Measurements from ENCODE around the gene VPS39. TPM values are rescaled to one million over a fixed set of nuclear protein-coding genes. Genes with fewer than 3 reads are reported as not detected.
A peak's percentile ranks its signal among the peaks of the same experiment; 100 is the strongest.
"Not testable (repeated sequence)": the region's sequence is repeated elsewhere in the genome, so short reads cannot be mapped to it uniquely, and the experiment has no call there.

Gene VPS39
- 10 to 100 TPM; 76.8 to 82.3 TPM for total RNA-seq

GRCh38 chr15:42207674-42208579 is at the start of gene VPS39:
Gene VPS39, minus strand, starts transcription at chr15:42208304. Its CDS starts 151 bp downstream, at chr15:42208153.
- Mint-ChIP-seq H3K36me3 (ENCODE audit: low read depth) (peaks cover 27% of the 10 kb centered on the region), H3K27me3 (no peaks in the 10 kb centered on the region), H3K4me1 (peaks cover 27% of the 10 kb centered on the region), H3K9me3 (no peaks in the 10 kb centered on the region), H3K4me3 (peak within 1 kb of the TSS; percentile 94), H3K27ac (peak within 1 kb of the TSS; percentile 84)
- CTCF ChIA-PET = no interaction called here
- POLR2A ChIA-PET = interaction anchor here (0.6 to 3.2 kb wide), 16 partner anchors 9 to 434 kb away, joined by 3 to 35 read pairs (median 4); partner anchors contain the start of genes EHD4, GANC, MAPKBP1 and TMEM87A
- DNase-seq = peak; percentile 86

GRCh38 chr15:42253300-42253699 is 45.2 kb upstream of the VPS39 start:
- H3K4me3 Mint-ChIP-seq = no peak overlapping the region
- no peak overlapping the region for H3K27ac Mint-ChIP-seq
- no peaks in the 10 kb centered on the region for H3K4me1 Mint-ChIP-seq
- H3K36me3 Mint-ChIP-seq (ENCODE audit: low read depth) = peaks cover 68% of the 10 kb centered on the region
- POLR2A ChIA-PET = no interaction called here
- no peak for DNase-seq
- peaks cover 18% of the 10 kb centered on the region for H3K9me3 Mint-ChIP-seq
- CTCF ChIA-PET = no interaction called here
- no peaks in the 10 kb centered on the region for H3K27me3 Mint-ChIP-seq

GRCh38 chr15:42240823-42241222 is 32.7 kb upstream of the VPS39 start:
- Mint-ChIP-seq H3K4me3 (no peak overlapping the region), H3K36me3 (ENCODE audit: low read depth) (peaks cover 54% of the 10 kb centered on the region), H3K27me3 (no peaks in the 10 kb centered on the region), H3K4me1 (peaks cover 16% of the 10 kb centered on the region), H3K27ac (no peak overlapping the region), H3K9me3 (no peaks in the 10 kb centered on the region)
- ChIA-PET POLR2A (interaction anchor here (1.7 kb wide), 1 partner anchor 32 kb away, joined by 10 read pairs; the partner anchor contains the start of genes GANC and TMEM87A), CTCF (no interaction called here)
- DNase-seq = no peak

- Mint-ChIP-seq H3K4me1 (peaks cover 16% of the 10 kb centered on the region), H3K27me3 (no peaks in the 10 kb centered on the region), H3K36me3 (ENCODE audit: low read depth) (peaks cover 63% of the 10 kb centered on the region), H3K27ac (no peak overlapping the region), H3K9me3 (no peaks in the 10 kb centered on the region), H3K4me3 (no peak overlapping the region)
- CTCF ChIA-PET = no interaction called here
- DNase-seq = no peak
- POLR2A ChIA-PET = no interaction called here
These were observed 31.6 kb upstream of the VPS39 start for GRCh38 chr15:42239528-42240182.

- H3K27ac Mint-ChIP-seq = no peak overlapping the region
- H3K9me3 Mint-ChIP-seq = no peaks in the 10 kb centered on the region
- no peaks in the 10 kb centered on the region for H3K27me3 Mint-ChIP-seq
- CTCF ChIA-PET = no interaction called here
- no peak for DNase-seq
- H3K4me1 Mint-ChIP-seq = no peaks in the 10 kb centered on the region
- peaks cover 58% of the 10 kb centered on the region for H3K36me3 Mint-ChIP-seq (ENCODE audit: low read depth)
- no peak overlapping the region for H3K4me3 Mint-ChIP-seq
- POLR2A ChIA-PET = no interaction called here
These were observed 25.0 kb upstream of the VPS39 start for GRCh38 chr15:42233107-42233506.

- no peaks in the 10 kb centered on the region for H3K9me3 Mint-ChIP-seq
- ChIA-PET CTCF (no interaction called here), POLR2A (no interaction called here)
- peaks cover 56% of the 10 kb centered on the region for H3K36me3 Mint-ChIP-seq (ENCODE audit: low read depth)
- no peak overlapping the region for H3K4me3 Mint-ChIP-seq
- no peak overlapping the region for H3K27ac Mint-ChIP-seq
- DNase-seq = no peak
- H3K4me1 Mint-ChIP-seq = no peaks in the 10 kb centered on the region
- no peaks in the 10 kb centered on the region for H3K27me3 Mint-ChIP-seq
These were observed 24.5 kb upstream of the VPS39 start for GRCh38 chr15:42232606-42233005.

- DNase-seq = no peak
- H3K27ac Mint-ChIP-seq = no peak overlapping the region
- no peak overlapping the region for H3K4me3 Mint-ChIP-seq
- H3K9me3 Mint-ChIP-seq = no peaks in the 10 kb centered on the region
- H3K27me3 Mint-ChIP-seq = no peaks in the 10 kb centered on the region
- ChIA-PET CTCF (no interaction called here), POLR2A (interaction anchor here (0.7 kb wide), 1 partner anchor 23 kb away, joined by 3 read pairs; the partner anchor contains the start of gene VPS39)
- no peaks in the 10 kb centered on the region for H3K4me1 Mint-ChIP-seq
- peaks cover 51% of the 10 kb centered on the region for H3K36me3 Mint-ChIP-seq (ENCODE audit: low read depth)
These were observed 23.0 kb upstream of the VPS39 start for GRCh38 chr15:42231088-42231487.

- CTCF ChIA-PET, H3K4me1 Mint-ChIP-seq, DNase-seq, H3K27ac Mint-ChIP-seq, H3K4me3 Mint-ChIP-seq, H3K9me3 Mint-ChIP-seq, H3K27me3 Mint-ChIP-seq: not testable (repeated sequence)
- POLR2A ChIA-PET = interaction anchor here (1.6 kb wide), 1 partner anchor 262 kb away, joined by 3 read pairs; the partner anchor contains the start of gene ZNF106
- H3K36me3 Mint-ChIP-seq (ENCODE audit: low read depth) = peaks cover 53% of the 10 kb centered on the region
These were observed 20.9 kb upstream of the VPS39 start for GRCh38 chr15:42228981-42229380.

- POLR2A ChIA-PET = interaction anchor here (1.0 to 1.6 kb wide), 2 partner anchors 45 to 263 kb away, joined by 3 to 4 read pairs; partner anchors contain the start of genes GANC, TMEM87A and ZNF106
- no peaks in the 10 kb centered on the region for H3K27me3 Mint-ChIP-seq
- CTCF ChIA-PET = interaction anchor here (0.6 kb wide), 1 partner anchor 237 kb away, joined by 3 read pairs; no protein-coding TSS in a partner anchor
- H3K4me3 Mint-ChIP-seq = no peak overlapping the region
- H3K9me3 Mint-ChIP-seq = no peaks in the 10 kb centered on the region
- H3K4me1 Mint-ChIP-seq = no peaks in the 10 kb centered on the region
- H3K36me3 Mint-ChIP-seq (ENCODE audit: low read depth) = peaks cover 53% of the 10 kb centered on the region
- DNase-seq = no peak
- H3K27ac Mint-ChIP-seq = no peak overlapping the region
These were observed 19.9 kb upstream of the VPS39 start for GRCh38 chr15:42228036-42228435.

GRCh38 chr15:42226648-42227047 is 18.5 kb upstream of the VPS39 start:
- Mint-ChIP-seq H3K9me3 (no peaks in the 10 kb centered on the region), H3K36me3 (ENCODE audit: low read depth) (peaks cover 49% of the 10 kb centered on the region), H3K27ac (no peak overlapping the region), H3K4me3 (no peak overlapping the region), H3K27me3 (no peaks in the 10 kb centered on the region), H3K4me1 (no peaks in the 10 kb centered on the region)
- POLR2A ChIA-PET = no interaction called here
- CTCF ChIA-PET = no interaction called here
- DNase-seq = no peak

- H3K4me3 Mint-ChIP-seq = no peak overlapping the region
- peaks cover 48% of the 10 kb centered on the region for H3K36me3 Mint-ChIP-seq (ENCODE audit: low read depth)
- ChIA-PET CTCF (interaction anchor here (1.5 kb wide), 1 partner anchor 165 kb away, joined by 4 read pairs; no protein-coding TSS in a partner anchor), POLR2A (interaction anchor here (3.5 kb wide), 1 partner anchor 12 kb away, joined by 18 read pairs; the partner anchor contains the start of gene VPS39)
- H3K27me3 Mint-ChIP-seq = no peaks in the 10 kb centered on the region
- no peaks in the 10 kb centered on the region for H3K4me1 Mint-ChIP-seq
- no peaks in the 10 kb centered on the region for H3K9me3 Mint-ChIP-seq
- DNase-seq = no peak
- H3K27ac Mint-ChIP-seq = no peak overlapping the region
These were observed 12.1 kb upstream of the VPS39 start for GRCh38 chr15:42220216-42220615.

GRCh38 chr15:42218953-42219592 is 11.0 kb upstream of the VPS39 start:
- Mint-ChIP-seq H3K4me3 (no peak overlapping the region), H3K27ac (no peak overlapping the region), H3K4me1 (peaks cover 7% of the 10 kb centered on the region), H3K27me3 (no peaks in the 10 kb centered on the region), H3K36me3 (ENCODE audit: low read depth) (peaks cover 45% of the 10 kb centered on the region), H3K9me3 (no peaks in the 10 kb centered on the region)
- ChIA-PET CTCF (interaction anchor here (1.5 kb wide), 1 partner anchor 166 kb away, joined by 4 read pairs; no protein-coding TSS in a partner anchor), POLR2A (interaction anchor here (3.5 kb wide), 1 partner anchor 11 kb away, joined by 18 read pairs; the partner anchor contains the start of gene VPS39)
- DNase-seq = no peak

GRCh38 chr15:42217568-42217967 is 9.5 kb upstream of the VPS39 start:
- POLR2A ChIA-PET = no interaction called here
- H3K4me1 Mint-ChIP-seq = peaks cover 7% of the 10 kb centered on the region
- no peak for DNase-seq
- CTCF ChIA-PET = no interaction called here
- no peaks in the 10 kb centered on the region for H3K9me3 Mint-ChIP-seq
- peaks cover 46% of the 10 kb centered on the region for H3K36me3 Mint-ChIP-seq (ENCODE audit: low read depth)
- H3K27me3 Mint-ChIP-seq = no peaks in the 10 kb centered on the region
- H3K4me3 Mint-ChIP-seq = no peak overlapping the region
- no peak overlapping the region for H3K27ac Mint-ChIP-seq

Data from activated CD4-positive, alpha-beta memory T cell treated with anti-CD3 and anti-CD28 coated beads, Interleukin-2, amount 10 ng/mL, durations not matched to agents 7 days and 5 days (primary cell).